HEK293 (cell line): ENCODE results near the gene RB1.

ENCODE experiments used
- CTCF ChIA-PET: fragments of 350-600 bp; formaldehyde crosslinking; extraction: SDS; loops from one replicate; lab custom pipeline; 2021; ENCODE audit warnings: antibody characterized with exemption; lab: Yijun Ruan, JAX
- POLR2A ChIA-PET: fragments of 300-600 bp; formaldehyde crosslinking; extraction: SDS; loops from one replicate; lab custom pipeline; 2020; ENCODE audit warnings: antibody characterized with exemption, inconsistent platforms; lab: Yijun Ruan, JAX
- H3K27ac ChIP-seq: fragments of 200-500 bp; sonication (Bioruptor generic); 2 replicates; pipeline ENCODE4 v1.5.1; 2014; ENCODE audit warnings: low read depth, low read length, control low read depth, inconsistent platforms; ENCODE audit errors: extremely low read depth
- H3K36me3 ChIP-seq, 2 experiments: fragments of 200-500 bp in 1 of 2; sonication (Bioruptor generic) in 1 of 2; 1 replicate in 1 of 2; 2 replicates in 1 of 2; pipeline ENCODE4 v1.5.1; 2014 to 2017; ENCODE audit warnings: inconsistent platforms in 2 of 2, low read length in 2 of 2; ENCODE audit not compliant: control insufficient read depth in 2 of 2, insufficient read depth in 1 of 2
- H3K4me1 ChIP-seq: fragments of 200-500 bp; sonication (Bioruptor generic); 2 replicates; pipeline ENCODE4 v1.5.1; 2014; ENCODE audit warnings: mild to moderate bottlenecking, low read length, inconsistent platforms; ENCODE audit not compliant: control insufficient read depth, insufficient read depth
- H3K4me3 ChIP-seq: 2 replicates; pipeline ENCODE4 v1.5.1; 2011; ENCODE audit warnings: low read depth, mild to moderate bottlenecking, control low read depth, low read length, moderate library complexity
- H3K9me3 ChIP-seq: fragments of 200-500 bp; sonication (Bioruptor generic); 2 replicates; pipeline ENCODE4 v1.5.1; 2014; ENCODE audit warnings: low read depth, low read length, inconsistent platforms; ENCODE audit not compliant: control insufficient read depth, insufficient read depth
- MEIS1 ChIP-seq: sonication (generic); formaldehyde crosslinking; IDR thresholded peaks from 2 replicates; pipeline ENCODE4 v1.8.1; 2022; ENCODE audit warnings: missing genetic modification reagents, mild to moderate bottlenecking, borderline replicate concordance
- MYNN ChIP-seq: fragments of 450-650 bp; formaldehyde crosslinking; IDR thresholded peaks from 2 replicates; pipeline ENCODE4 v1.5.1; 2016; ENCODE audit warnings: missing biosample characterization, missing genetic modification characterization, borderline replicate concordance
- RBAK ChIP-seq: fragments of 450-650 bp; formaldehyde crosslinking; IDR thresholded peaks from 2 replicates; pipeline ENCODE4 v1.5.1; 2016; ENCODE audit warnings: missing biosample characterization, missing genetic modification characterization
- TCF7L2 ChIP-seq: IDR thresholded peaks from 2 replicates; pipeline ENCODE4 v1.6.1; 2011; ENCODE audit warnings: low read depth, mild to moderate bottlenecking, inconsistent platforms, low read length, moderate library complexity, borderline replicate concordance
- TSHZ1 ChIP-seq: fragments of 450-650 bp; formaldehyde crosslinking; IDR thresholded peaks from 2 replicates; pipeline ENCODE4 v1.5.1; 2016; ENCODE audit warnings: missing biosample characterization, missing genetic modification characterization, borderline replicate concordance
- ZBTB1 ChIP-seq: fragments of 450-650 bp; formaldehyde crosslinking; IDR thresholded peaks from 2 replicates; pipeline ENCODE4 v1.5.1; 2016; ENCODE audit warnings: missing biosample characterization, missing genetic modification characterization
- ZBTB11 ChIP-seq: fragments of 450-650 bp; formaldehyde crosslinking; conservative IDR thresholded peaks from 2 replicates; pipeline ENCODE4 v1.5.1; 2016; ENCODE audit warnings: low read depth, missing biosample characterization, missing genetic modification characterization
- ZBTB21 ChIP-seq: fragments of 450-650 bp; formaldehyde crosslinking; IDR thresholded peaks from 2 replicates; pipeline ENCODE4 v1.5.1; 2017; ENCODE audit warnings: missing biosample characterization, missing genetic modification characterization
- ZBTB48 ChIP-seq: fragments of 450-650 bp; formaldehyde crosslinking; IDR thresholded peaks from 2 replicates; pipeline ENCODE4 v1.5.1; 2016; ENCODE audit warnings: missing biosample characterization, missing genetic modification characterization
- ZBTB7A ChIP-seq: fragments of 450-650 bp; formaldehyde crosslinking; IDR thresholded peaks from 2 replicates; pipeline ENCODE4 v1.5.1; 2016; ENCODE audit warnings: low read depth, missing biosample characterization, missing genetic modification characterization
- ZFP37 ChIP-seq: fragments of 450-650 bp; formaldehyde crosslinking; IDR thresholded peaks from 2 replicates; pipeline ENCODE4 v1.5.1; 2016; ENCODE audit warnings: missing biosample characterization, missing genetic modification characterization
- ZNF169 ChIP-seq: fragments of 450-650 bp; formaldehyde crosslinking; IDR thresholded peaks from 2 replicates; pipeline ENCODE4 v1.5.1; 2016; ENCODE audit warnings: missing biosample characterization, missing genetic modification characterization
- ZNF2 ChIP-seq: fragments of 450-650 bp; formaldehyde crosslinking; IDR thresholded peaks from 2 replicates; pipeline ENCODE4 v1.5.1; 2016; ENCODE audit warnings: missing biosample characterization, missing genetic modification characterization
- ZNF24 ChIP-seq: fragments of 450-650 bp; formaldehyde crosslinking; IDR thresholded peaks from 2 replicates; pipeline ENCODE4 v1.5.1; 2016; ENCODE audit warnings: missing biosample characterization, missing genetic modification characterization
- ZNF37A ChIP-seq: fragments of 450-650 bp; IDR thresholded peaks from 2 replicates; pipeline ENCODE4 v1.5.1; 2018; ENCODE audit warnings: missing biosample characterization, missing genetic modification characterization
- ZNF423 ChIP-seq: fragments of 450-650 bp; formaldehyde crosslinking; IDR thresholded peaks from 2 replicates; pipeline ENCODE4 v1.5.1; 2016; ENCODE audit warnings: missing biosample characterization, missing genetic modification characterization
- ZNF514 ChIP-seq: fragments of 450-650 bp; formaldehyde crosslinking; IDR thresholded peaks from 2 replicates; pipeline ENCODE4 v1.5.1; 2016; ENCODE audit warnings: missing biosample characterization, missing genetic modification characterization
- ZNF529 ChIP-seq: fragments of 450-650 bp; formaldehyde crosslinking; IDR thresholded peaks from 2 replicates; pipeline ENCODE4 v1.5.1; 2017; ENCODE audit warnings: missing genetic modification characterization, missing biosample characterization; ENCODE audit not compliant: insufficient replicate concordance
- ZNF530 ChIP-seq: fragments of 450-650 bp; formaldehyde crosslinking; IDR thresholded peaks from 2 replicates; pipeline ENCODE4 v1.5.1; 2016; ENCODE audit warnings: low read depth, missing biosample characterization, missing genetic modification characterization
- ZNF558 ChIP-seq: fragments of 450-650 bp; formaldehyde crosslinking; IDR thresholded peaks from 2 replicates; pipeline ENCODE4 v1.5.1; 2016; ENCODE audit warnings: missing biosample characterization, missing genetic modification characterization
- ZNF596 ChIP-seq: fragments of 450-650 bp; IDR thresholded peaks from 2 replicates; pipeline ENCODE4 v1.5.0; 2018; ENCODE audit warnings: missing biosample characterization, mild to moderate bottlenecking, missing genetic modification characterization, moderate library complexity
- ZSCAN16 ChIP-seq: fragments of 450-650 bp; formaldehyde crosslinking; IDR thresholded peaks from 2 replicates; pipeline ENCODE4 v1.5.1; 2016; ENCODE audit warnings: missing biosample characterization, missing genetic modification characterization
- ZSCAN18 ChIP-seq: fragments of 450-650 bp; formaldehyde crosslinking; IDR thresholded peaks from 2 replicates; pipeline ENCODE4 v1.5.1; 2016; ENCODE audit warnings: missing biosample characterization, missing genetic modification characterization
- ZSCAN23 ChIP-seq: fragments of 450-650 bp; formaldehyde crosslinking; IDR thresholded peaks from 2 replicates; pipeline ENCODE4 v1.5.1; 2016; ENCODE audit warnings: missing biosample characterization, missing genetic modification characterization

RB1 gene

GRCh38 chr13:48515732-48516131 lies 212.2 kb downstream of the RB1 start:
- no peak overlapping the region for H3K4me3 ChIP-seq
- TF ChIP-seq ZBTB11 (tag by site-specific recombination) (no peak), ZSCAN16 (no peak), MYNN (tag by site-specific recombination) (no peak), ZBTB48 (tag by site-specific recombination) (no peak), ZNF37A (tag by site-specific recombination) (no peak), ZNF558 (tag by site-specific recombination) (no peak), ZFP37 (tag by site-specific recombination) (no peak), ZNF24 (tag by site-specific recombination) (no peak), ZNF596 (tag by site-specific recombination) (no peak), ZBTB21 (tag by site-specific recombination) (no peak), RBAK (tag by site-specific recombination) (no peak), TSHZ1 (tag by site-specific recombination) (no peak), ZBTB1 (tag by site-specific recombination) (no peak), TCF7L2 (no peak)
- CTCF ChIA-PET, result interaction anchor here (0.7 kb wide), 1 partner anchor 719 kb away, joined by 3 read pairs; no protein-coding TSS in a partner anchor
- POLR2A ChIA-PET, result no interaction called here
- no peaks in the 10 kb centered on the region for H3K9me3 ChIP-seq
- H3K4me1 ChIP-seq, result no peaks in the 10 kb centered on the region
- no peak overlapping the region for H3K27ac ChIP-seq
- no peaks in the 10 kb centered on the region for H3K36me3 ChIP-seq

GRCh38 chr13:48518083-48518482 lies 214.5 kb downstream of the RB1 start:
- POLR2A ChIA-PET, result no interaction called here
- no peak overlapping the region for H3K27ac ChIP-seq
- H3K4me1 ChIP-seq, result no peaks in the 10 kb centered on the region
- H3K36me3 ChIP-seq, result no peaks in the 10 kb centered on the region
- TF ChIP-seq ZNF423 (tag by site-specific recombination) (no peak), ZSCAN23 (no peak), ZNF169 (no peak), ZNF514 (no peak), ZNF529 (tag by site-specific recombination) (no peak), ZBTB7A (no peak), ZNF530 (no peak), MEIS1 (CRISPR knock-in tag) (no peak), ZSCAN18 (no peak), ZNF2 (tag by site-specific recombination) (no peak)
- H3K4me3 ChIP-seq, result no peak overlapping the region
- CTCF ChIA-PET, result interaction anchor here (0.5 to 0.6 kb wide), 2 partner anchors 11 to 717 kb away, joined by 3 to 4 read pairs; no protein-coding TSS in a partner anchor
- no peaks in the 10 kb centered on the region for H3K9me3 ChIP-seq
